IMR-90 (cell line): ENCODE data around the gene PCGF3. TPM values are rescaled to one million over a fixed set of nuclear protein-coding genes. Genes with fewer than 3 reads are reported as not detected.

Experiments used
- ATAC-seq: fragments of 200-7000 bp; cut with Tn5 transposase; 2 replicates; pipeline ENCODE4 v1.9.1; 2020; ENCODE audit warnings: low read depth, mild to moderate bottlenecking, moderate library complexity
- BruUV-seq: library from RNA; stranded (reverse); fragments of 400-500 nt; replicated peaks from 2 replicates; lab custom pipeline; 2021; lab: Mats Ljungman, UMichigan
- CTCF ChIA-PET: fragments of 300-600 bp; formaldehyde crosslinking; extraction: SDS; loops from one replicate; lab custom pipeline; 2021; ENCODE audit warnings: antibody characterized with exemption; lab: Yijun Ruan, JAX
- POLR2A ChIA-PET: fragments of 300-600 bp; sonication (Branson Sonifier 250); formaldehyde crosslinking; loops from one replicate; lab custom pipeline; 2022; ENCODE audit warnings: antibody characterized with exemption; ENCODE audit not compliant: unreplicated experiment; lab: Charles Lee
- DNase-seq: peaks from one replicate; pipeline ENCODE4 v3.0.0; 2013
- H2AFZ ChIP-seq: replicated peaks from 2 replicates; pipeline ENCODE3; 2013; ENCODE audit warnings: low read length, mild to moderate bottlenecking; ENCODE audit not compliant: poor library complexity
- H2AK5ac ChIP-seq: 2 replicates; pipeline ENCODE4 v1.6.1; 2013; ENCODE audit warnings: low read depth, low read length, inconsistent platforms
- H2AK9ac ChIP-seq: replicated peaks from 2 replicates; pipeline ENCODE3; 2013; ENCODE audit warnings: mild to moderate bottlenecking, low read depth, low read length, moderate library complexity; ENCODE audit not compliant: poor library complexity
- H2BK120ac ChIP-seq: 2 replicates; pipeline ENCODE4 v1.6.1; 2013; ENCODE audit warnings: low read depth, low read length, inconsistent platforms
- H2BK15ac ChIP-seq: 3 replicates; pipeline ENCODE4 v1.6.1; 2013; ENCODE audit warnings: low read depth, low read length, inconsistent platforms
- H2BK20ac ChIP-seq: 2 replicates; pipeline ENCODE4 v1.6.1; 2013; ENCODE audit warnings: low read depth, mild to moderate bottlenecking, inconsistent platforms, low read length, moderate library complexity
- H2BK5ac ChIP-seq: 2 replicates; pipeline ENCODE4 v1.6.1; 2013; ENCODE audit warnings: mild to moderate bottlenecking, low read depth, low read length, inconsistent platforms; ENCODE audit not compliant: poor library complexity, severe bottlenecking
- H3K14ac ChIP-seq: replicated peaks from 2 replicates; pipeline ENCODE4 v1.6.1; 2013; ENCODE audit warnings: low read depth, low read length, inconsistent platforms
- H3K18ac ChIP-seq: 2 replicates; pipeline ENCODE4 v1.6.1; 2013; ENCODE audit warnings: low read depth, low read length, control low read depth
- H3K23ac ChIP-seq: 2 replicates; pipeline ENCODE4 v1.6.1; 2013; ENCODE audit warnings: low read depth, low read length, inconsistent platforms
- H3K27ac ChIP-seq: 2 replicates; pipeline ENCODE4 v1.5.1; 2013; ENCODE audit warnings: mild to moderate bottlenecking, control low read depth, low read length; ENCODE audit not compliant: insufficient read depth
- H3K27me3 ChIP-seq: 2 replicates; pipeline ENCODE4 v1.6.1; 2013; ENCODE audit warnings: low read length; ENCODE audit not compliant: control insufficient read depth, insufficient read depth
- H3K36me3 ChIP-seq: 2 replicates; pipeline ENCODE4 v1.6.1; 2013; ENCODE audit warnings: low read length, mixed read lengths; ENCODE audit not compliant: control insufficient read depth, insufficient read depth
- H3K4ac ChIP-seq: 2 replicates; pipeline ENCODE4 v1.6.1; 2013; ENCODE audit warnings: low read depth, low read length, inconsistent platforms
- H3K4me1 ChIP-seq: 2 replicates; pipeline ENCODE4 v1.6.1; 2013; ENCODE audit warnings: low read length, mixed read lengths; ENCODE audit not compliant: control insufficient read depth, insufficient read depth
- H3K4me2 ChIP-seq: 2 replicates; pipeline ENCODE4 v1.6.1; 2013; ENCODE audit warnings: low read depth, mild to moderate bottlenecking, control low read depth, low read length, moderate library complexity
- H3K4me3 ChIP-seq: 2 replicates; pipeline ENCODE4 v1.5.1; 2013; ENCODE audit warnings: low read depth, mild to moderate bottlenecking, control low read depth, low read length, moderate library complexity; ENCODE audit not compliant: insufficient read depth
- H3K56ac ChIP-seq: 2 replicates; pipeline ENCODE4 v1.6.1; 2013; ENCODE audit warnings: low read length, inconsistent platforms; ENCODE audit not compliant: insufficient read depth; ENCODE audit errors: extremely low read depth
- H3K79me1 ChIP-seq, 2 experiments: 2 replicates each; pipeline ENCODE4 v1.6.1; 2013; ENCODE audit warnings: low read length in 2 of 2, inconsistent platforms in 1 of 2, low read depth in 1 of 2
- H3K9ac ChIP-seq: 2 replicates; pipeline ENCODE4 v1.6.1; 2013; ENCODE audit warnings: low read depth, low read length, control low read depth
- H3K9me1 ChIP-seq: 2 replicates; pipeline ENCODE4 v1.6.1; 2013; ENCODE audit warnings: low read length, inconsistent platforms; ENCODE audit not compliant: insufficient read depth
- H3K9me3 ChIP-seq: 2 replicates; pipeline ENCODE4 v1.6.1; 2013; ENCODE audit warnings: low read length; ENCODE audit not compliant: control insufficient read depth, insufficient read depth
- H4K20me1 ChIP-seq: 2 replicates; pipeline ENCODE4 v1.6.1; 2013; ENCODE audit warnings: low read length, inconsistent platforms; ENCODE audit not compliant: insufficient read depth
- H4K5ac ChIP-seq: 2 replicates; pipeline ENCODE4 v1.6.1; 2013; ENCODE audit warnings: mild to moderate bottlenecking, low read depth, low read length, control low read depth
- H4K8ac ChIP-seq, 2 experiments: 2 replicates each; pipeline ENCODE4 v1.6.1; 2013; ENCODE audit warnings: low read depth in 2 of 2, low read length in 2 of 2, control low read depth in 1 of 2, inconsistent platforms in 1 of 2
- H4K91ac ChIP-seq: 2 replicates; pipeline ENCODE4 v1.6.1; 2013; ENCODE audit warnings: low read depth, low read length, inconsistent platforms; ENCODE audit not compliant: insufficient read depth
- CEBPB ChIP-seq: IDR thresholded peaks from 2 replicates; pipeline ENCODE4 v1.6.1; 2012; ENCODE audit warnings: low read depth, low read length, improper control_type of control experiment
- MAZ ChIP-seq: IDR thresholded peaks from 2 replicates; pipeline ENCODE4 v1.6.1; 2012; ENCODE audit warnings: low read depth, mild to moderate bottlenecking, low read length, improper control_type of control experiment, moderate library complexity, borderline replicate concordance
- NFE2L2 ChIP-seq: fragments of 150-350 bp; IDR thresholded peaks from 2 replicates; pipeline ENCODE4 v1.6.1; 2016; ENCODE audit warnings: low read depth, mild to moderate bottlenecking, low read length
- RAD21 ChIP-seq: IDR thresholded peaks from 2 replicates; pipeline ENCODE4 v1.6.1; 2012; ENCODE audit warnings: low read length, improper control_type of control experiment
- SMC3 ChIP-seq: fragments of 150-350 bp; IDR thresholded peaks from 2 replicates; pipeline ENCODE4 v1.6.1; 2016; ENCODE audit warnings: low read depth, mild to moderate bottlenecking, antibody characterized with exemption, low read length, moderate library complexity
- WGBS, 2 experiments: methylation state at CpG; one replicate each; pipeline versions ENCODE4 v1.1.5 to v1.1.7; 2013; ENCODE audit warnings: missing lambda C conversion rate in 2 of 2; ENCODE audit not compliant: insufficient read length in 1 of 2; ENCODE audit errors: extremely low coverage in 2 of 2; 5-methylcytosine and 5-hydroxymethylcytosine counted together
- dilution Hi-C: fragments of 300-500 bp; cut with HindIII; formaldehyde crosslinking; loops from one replicate; pipeline ENCODE4 v1.14.3; 2018; ENCODE audit warnings: low sequenced_read_pairs; ENCODE audit not compliant: unreplicated experiment
- in situ Hi-C: fragments of 300-500 bp; cut with MboI; formaldehyde crosslinking; loops from 3 replicates; pipeline ENCODE4 v1.14.3; 2019; ENCODE audit warnings: low sequenced_read_pairs, inconsistent platforms, mixed read lengths
- intact Hi-C: fragments of 100-400 bp; cut with micrococcal nuclease; formaldehyde crosslinking; loops from 2 replicates; pipeline ENCODE4 v1.10.0; 2022
- polyA plus RNA-seq, 3 experiments: library from polyadenylated mRNA; depleted of rRNA; stranded (reverse); fragments of >200 nt; gene quantifications; 2 replicates each; pipeline ENCODE4 v1.2.3, GENCODE V29; 2012; ENCODE audit warnings: low replicate concordance in 1 of 3
- total RNA-seq: library from RNA; depleted of rRNA; stranded (reverse); fragments of >200 nt; gene quantifications from 2 replicates; pipeline ENCODE4 v1.2.3, GENCODE V29; 2012
- TF ChIP-seq, protein P1 (sequence below): conservative IDR thresholded peaks from 2 replicates; pipeline ENCODE4 v1.5.1; 2012; ENCODE audit warnings: mild to moderate bottlenecking, low read depth, low read length, improper control_type of control experiment

PCGF3 gene
- total and polyA plus RNA-seq, 2 of the 4 experiments (the other 2 are of a cell fraction): 40.0 to 55.3 TPM

DNA sequence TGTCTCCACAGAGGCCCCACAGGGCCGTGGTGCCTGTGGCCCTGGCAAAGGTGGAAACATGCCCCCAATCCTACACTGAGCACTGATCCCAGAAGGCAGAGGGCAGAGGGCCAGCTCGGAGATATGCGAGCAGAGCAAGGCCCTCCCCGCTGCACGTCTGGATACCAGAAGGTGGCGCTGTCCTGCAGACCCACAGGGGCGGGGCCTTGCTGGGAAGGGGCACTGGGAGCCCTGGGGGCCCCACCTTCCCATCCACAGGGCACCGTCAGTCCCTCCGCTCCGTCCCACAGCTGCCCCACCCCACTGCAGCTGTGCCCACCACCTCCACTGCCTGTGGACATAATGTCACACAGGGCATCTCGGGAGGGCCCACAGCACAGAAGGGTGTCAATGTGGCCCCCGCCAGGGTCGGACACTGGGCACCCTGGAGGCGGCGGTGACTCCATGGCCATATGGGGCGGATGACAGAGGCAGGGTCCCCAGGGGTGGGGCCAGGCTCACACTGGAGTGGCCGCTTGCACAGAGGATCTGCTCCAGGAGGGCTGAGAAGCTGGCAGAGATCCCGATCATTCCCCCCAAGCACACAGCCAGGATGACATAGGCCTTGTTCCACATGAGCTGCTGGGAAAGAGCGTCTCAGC lies 21.5 kb upstream of the PCGF3 start:
- peaks cover 9% of the 10 kb centered on the region for H3K9me1 ChIP-seq
- 46% methylated on average over 6 of the region's 19 CpGs; no CpG with 5 or more reads in 1 of the 2 experiments for WGBS, 2 experiments
- H3K9me3 ChIP-seq: no peaks in the 10 kb centered on the region
- no peak overlapping the region for H2BK5ac ChIP-seq
- peak overlapping the region; percentile 51 for H2AFZ ChIP-seq
- no peak overlapping the region for H2BK120ac ChIP-seq
- CTCF ChIA-PET: no interaction called here
- no peak overlapping the region for H3K23ac ChIP-seq
- H4K20me1 ChIP-seq: no peaks in the 10 kb centered on the region
- H3K56ac ChIP-seq: no peak overlapping the region
- no peak overlapping the region for H3K9ac ChIP-seq
- no peak overlapping the region for H2BK15ac ChIP-seq
- no peak overlapping the region for H3K18ac ChIP-seq
- no peak overlapping the region for H2BK20ac ChIP-seq
- H4K8ac ChIP-seq: no peak overlapping the region
- no peak overlapping the region for H3K4me3 ChIP-seq
- no peaks in the 10 kb centered on the region for H3K27me3 ChIP-seq
- POLR2A ChIA-PET: no interaction called here
- H3K27ac ChIP-seq: no peak overlapping the region
- ATAC-seq: peak; percentile 40
- no TSS peak for BruUV-seq
- dilution Hi-C loops: no loop called here
- TF ChIP-seq MAZ (peak; percentile 78; the same call in 1 of the 2 replicates), NFE2L2 (no peak), CEBPB (no peak), SMC3 (peak; percentile 23; the same call in 1 of the 2 replicates), RAD21 (peak; percentile 28; the same call in 1 of the 2 replicates)
- TF ChIP-seq, protein P1, sequence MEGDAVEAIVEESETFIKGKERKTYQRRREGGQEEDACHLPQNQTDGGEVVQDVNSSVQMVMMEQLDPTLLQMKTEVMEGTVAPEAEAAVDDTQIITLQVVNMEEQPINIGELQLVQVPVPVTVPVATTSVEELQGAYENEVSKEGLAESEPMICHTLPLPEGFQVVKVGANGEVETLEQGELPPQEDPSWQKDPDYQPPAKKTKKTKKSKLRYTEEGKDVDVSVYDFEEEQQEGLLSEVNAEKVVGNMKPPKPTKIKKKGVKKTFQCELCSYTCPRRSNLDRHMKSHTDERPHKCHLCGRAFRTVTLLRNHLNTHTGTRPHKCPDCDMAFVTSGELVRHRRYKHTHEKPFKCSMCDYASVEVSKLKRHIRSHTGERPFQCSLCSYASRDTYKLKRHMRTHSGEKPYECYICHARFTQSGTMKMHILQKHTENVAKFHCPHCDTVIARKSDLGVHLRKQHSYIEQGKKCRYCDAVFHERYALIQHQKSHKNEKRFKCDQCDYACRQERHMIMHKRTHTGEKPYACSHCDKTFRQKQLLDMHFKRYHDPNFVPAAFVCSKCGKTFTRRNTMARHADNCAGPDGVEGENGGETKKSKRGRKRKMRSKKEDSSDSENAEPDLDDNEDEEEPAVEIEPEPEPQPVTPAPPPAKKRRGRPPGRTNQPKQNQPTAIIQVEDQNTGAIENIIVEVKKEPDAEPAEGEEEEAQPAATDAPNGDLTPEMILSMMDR: peak; percentile 64
- no peak overlapping the region for H2AK5ac ChIP-seq
- H3K14ac ChIP-seq: no peak overlapping the region
- peaks cover 0 to 4% of the 10 kb centered on the region in 2 experiments; a peak in 1 of 4 replicates for H3K79me1 ChIP-seq
- in situ Hi-C loops: no loop called here
- no peak overlapping the region for H3K4me2 ChIP-seq
- peaks cover 15% of the 10 kb centered on the region for H3K4me1 ChIP-seq
- H4K91ac ChIP-seq: no peak overlapping the region
- H4K5ac ChIP-seq: no peak overlapping the region
- no peaks in the 10 kb centered on the region for H3K36me3 ChIP-seq
- H3K4ac ChIP-seq: no peak overlapping the region
- peak; percentile 57 for DNase-seq
- intact Hi-C loops: no loop called here
- peak overlapping the region; percentile 72 for H2AK9ac ChIP-seq
